ENCODE results near the gene MPP2. TPM values are rescaled to one million over a fixed set of nuclear protein-coding genes. Genes with fewer than 3 reads are reported as not detected.

Gene MPP2
- polyA plus RNA-seq, 1 of the 3 experiments (the other 2 are of a cell fraction), result 8.3 TPM

GRCh38 chr17:43935204-43935925 is 28.0 kb upstream of the MPP2 start:
- no peak overlapping the region for H3K9ac ChIP-seq

More at GRCh38 chr17:43935204-43935925, 28.0 kb upstream of the MPP2 start:
- H2AFZ ChIP-seq (ENCODE audit: low read depth), result no peak overlapping the region
- DNase-seq, result no peak
- ChIA-PET POLR2A (no interaction called here), CTCF (interaction anchor here (0.7 to 18.2 kb wide), 5 partner anchors 25 to 474 kb away, joined by 3 to 638 read pairs (median 4); partner anchors contain the start of genes MPP2, NAGS and TMEM101)
- H3K79me2 ChIP-seq (ENCODE audit: insufficient read depth), result no peaks in the 10 kb centered on the region
- H3K4me2 ChIP-seq, result no peak overlapping the region
- H3K9me2 ChIP-seq, result no peaks in the 10 kb centered on the region
- 81% methylated on average over 5 of the region's 5 CpGs for WGBS (ENCODE audit: low lambda C conversion rate)
- H3K27ac ChIP-seq (ENCODE audit: low read depth in 2 of 2, low read length in 1 of 2), result no peak overlapping the region
- H3F3A ChIP-seq (replicated peaks; ENCODE audit: insufficient read depth), result no peaks in the 10 kb centered on the region
- no peaks in the 10 kb centered on the region for H3K36me3 ChIP-seq (replicated peaks in 1 of 2; ENCODE audit: control insufficient read depth in 1 of 2, insufficient read depth in 2 of 2, low read length in 1 of 2)
- H4K20me1 ChIP-seq (ENCODE audit: insufficient read depth), result no peaks in the 10 kb centered on the region
- no peaks in the 10 kb centered on the region for H3K27me3 ChIP-seq (ENCODE audit: insufficient read depth)
- H3K4me1 ChIP-seq (ENCODE audit: control insufficient read depth in 1 of 2, insufficient read depth in 2 of 2, low read depth in 1 of 2, low read length in 1 of 2), result peaks cover 0 to 4% of the 10 kb centered on the region in 2 experiments; a peak in 1 of 4 replicates
- TF ChIP-seq GABPA (IDR thresholded peaks at IDR 0.05; ENCODE audit: low read depth) (no peak), RXRA (IDR thresholded peaks at IDR 0.05; ENCODE audit: borderline replicate concordance, low read depth) (no peak), SMC3 (IDR thresholded peaks at IDR 0.05; ENCODE audit: low read depth, low read length) (no peak), FOXJ3 (CRISPR knock-in tag; IDR thresholded peaks at IDR 0.05) (no peak), NFIC (IDR thresholded peaks at IDR 0.05; ENCODE audit: borderline replicate concordance) (no peak), RCOR1 (IDR thresholded peaks at IDR 0.05; ENCODE audit: low read length) (no peak), JUND (IDR thresholded peaks at IDR 0.05) (no peak), GATA2 (CRISPR knock-in tag; IDR thresholded peaks at IDR 0.05) (no peak), ZBTB33 (IDR thresholded peaks at IDR 0.05; ENCODE audit: borderline replicate concordance, low read depth) (no peak), TAF1 (IDR thresholded peaks at IDR 0.05; ENCODE audit: borderline replicate concordance, low read depth, low read length) (no peak), POLR2AphosphoS5 (IDR thresholded peaks at IDR 0.05; ENCODE audit: low read depth, low read length) (no peak), FOSL2 (IDR thresholded peaks at IDR 0.05; ENCODE audit: borderline replicate concordance, low read depth) (no peak), USF1 (IDR thresholded peaks at IDR 0.05; ENCODE audit: borderline replicate concordance, low read depth) (no peak), EZH2phosphoT487 (IDR thresholded peaks at IDR 0.05; ENCODE audit: borderline replicate concordance, low read depth) (no peak), PBX3 (IDR thresholded peaks at IDR 0.05) (no peak), NRF1 (IDR thresholded peaks at IDR 0.05; ENCODE audit: low read depth, low read length) (no peak), MEF2A (IDR thresholded peaks at IDR 0.05; ENCODE audit: borderline replicate concordance, low read depth) (no peak), EP300 (IDR thresholded peaks at IDR 0.05; ENCODE audit: borderline replicate concordance in 1 of 2, low read depth in 1 of 2, low read length in 1 of 2) (no peak), RFX5 (IDR thresholded peaks at IDR 0.05; ENCODE audit: low read length) (no peak)
- H3K9me3 ChIP-seq, result no peaks in the 10 kb centered on the region
- no peak overlapping the region for H3K4me3 ChIP-seq (ENCODE audit: low read depth in 2 of 2, low read length in 1 of 2)

All from SK-N-SH (cell line).